GM12878 (cell line): ENCODE measurements around the gene THSD4. TPM values are rescaled to one million over a fixed set of nuclear protein-coding genes. Genes with fewer than 3 reads are reported as not detected.

Experiments used
- ATAC-seq: fragments of 200-7000 bp; cut with Tn5 transposase; 3 replicates; pipeline ENCODE4 v1.9.1; 2020; ENCODE audit warnings: mild to moderate bottlenecking, moderate library complexity
- BruUV-seq: library from RNA; stranded (reverse); fragments of 400-500 nt; replicated peaks from 2 replicates; lab custom pipeline; 2021; lab: Mats Ljungman, UMichigan
- CTCF ChIA-PET: fragments of 300-600 bp; sonication (Branson Sonifier 250); formaldehyde crosslinking; extraction: SDS; loops from one replicate; lab custom pipeline; 2021; ENCODE audit warnings: inconsistent platforms; lab: Yijun Ruan, JAX
- POLR2A ChIA-PET: fragments of 350-600 bp; formaldehyde crosslinking; extraction: SDS; loops from one replicate; lab custom pipeline; 2021; ENCODE audit warnings: inconsistent platforms; lab: Charles Lee
- RAD21 ChIA-PET: fragments of 300-600 bp; sonication (Branson Sonifier 250); formaldehyde crosslinking; loops from one replicate; lab custom pipeline; 2023; ENCODE audit warnings: antibody characterized with exemption; ENCODE audit not compliant: unreplicated experiment; lab: Charles Lee
- SMC1A ChIA-PET: fragments of 300-600 bp; sonication (Branson Sonifier 250); formaldehyde crosslinking; loops from one replicate; lab custom pipeline; 2023; ENCODE audit not compliant: unreplicated experiment, uncharacterized antibody; lab: Charles Lee
- DNase-seq: peaks from one replicate; pipeline ENCODE4 v3.0.0-alpha.2; 2011; ENCODE audit warnings: low read depth, low spot score
- FAIRE-seq: peaks from 3 replicates; lab custom pipeline; 2011; peaks lifted over from hg19 to GRCh38; lab: Jason Lieb, UNC
- H2AFZ ChIP-seq: 2 replicates; pipeline ENCODE4 v1.6.0; 2011; ENCODE audit warnings: low read depth, low read length, control low read depth; ENCODE audit not compliant: control insufficient read depth
- H3K27ac ChIP-seq: 2 replicates; pipeline ENCODE4 v1.5.1; 2011; ENCODE audit warnings: control low read depth; ENCODE audit not compliant: control insufficient read depth, insufficient read depth
- H3K27me3 ChIP-seq, 2 experiments: replicated peaks in 1 of 2; 2 replicates each; pipeline versions ENCODE4 v1.6.0 to v1.6.1; 2011; ENCODE audit warnings: low read length in 1 of 2; ENCODE audit not compliant: control insufficient read depth in 2 of 2, insufficient read depth in 2 of 2
- H3K36me3 ChIP-seq, 2 experiments: 2 replicates each; pipeline ENCODE4 v1.5.1; 2011; ENCODE audit warnings: low read length in 1 of 2; ENCODE audit not compliant: control insufficient read depth in 2 of 2, insufficient read depth in 2 of 2
- H3K4me1 ChIP-seq: 2 replicates; pipeline ENCODE4 v1.6.1; 2011; ENCODE audit warnings: mild to moderate bottlenecking, low read length, moderate library complexity, mixed read lengths; ENCODE audit not compliant: control insufficient read depth, insufficient read depth
- H3K4me2 ChIP-seq: 2 replicates; pipeline ENCODE4 v1.6.0; 2011; ENCODE audit warnings: control low read depth; ENCODE audit not compliant: control insufficient read depth, insufficient read depth
- H3K4me3 ChIP-seq: fragments of 200-600 bp; sonication (generic); 2 replicates; pipeline ENCODE4 v1.5.1; 2016
- H3K79me2 ChIP-seq: 2 replicates; pipeline ENCODE4 v1.6.0; 2011; ENCODE audit warnings: low read length; ENCODE audit not compliant: control insufficient read depth, insufficient read depth
- H3K9ac ChIP-seq: 2 replicates; pipeline ENCODE4 v1.8.0; 2011; ENCODE audit warnings: low read length, control low read depth, mixed read lengths; ENCODE audit not compliant: control insufficient read depth, insufficient read depth
- H3K9me3 ChIP-seq: replicated peaks from 3 replicates; pipeline ENCODE4 v1.5.1; 2011; ENCODE audit warnings: mild to moderate bottlenecking, low read length; ENCODE audit not compliant: control insufficient read depth, insufficient read depth
- H4K20me1 ChIP-seq: 2 replicates; pipeline ENCODE4 v1.6.0; 2011; ENCODE audit not compliant: control insufficient read depth, insufficient read depth
- BCLAF1 ChIP-seq: fragments of 450-650 bp; IDR thresholded peaks from 2 replicates; pipeline ENCODE4 v1.6.1; 2017; ENCODE audit warnings: antibody characterized with exemption, mild to moderate bottlenecking, moderate library complexity
- EP300 ChIP-seq, 2 experiments: fragments of 150-350 bp in 1 of 2; IDR thresholded peaks; 2 replicates each; pipeline ENCODE4 v1.6.1; 2011 to 2012; ENCODE audit warnings: low read depth in 2 of 2, low read length in 2 of 2, borderline replicate concordance in 1 of 2, improper control_type of control experiment in 1 of 2, inconsistent platforms in 1 of 2; ENCODE audit not compliant: control insufficient read depth in 1 of 2
- ESRRA ChIP-seq: IDR thresholded peaks from 2 replicates; pipeline ENCODE4 v1.6.1; 2012; ENCODE audit warnings: mild to moderate bottlenecking, low read length, improper control_type of control experiment
- EZH2 ChIP-seq: IDR thresholded peaks from 2 replicates; pipeline ENCODE4 v1.6.1; 2012; ENCODE audit warnings: low read depth, mild to moderate bottlenecking, control low read depth, inconsistent platforms, low read length, borderline replicate concordance; ENCODE audit not compliant: control insufficient read depth
- HCFC1 ChIP-seq: fragments of 150-350 bp; IDR thresholded peaks from 2 replicates; pipeline ENCODE4 v1.6.1; 2014; ENCODE audit warnings: low read length
- IKZF2 ChIP-seq, 2 experiments: fragments of 450-650 bp; IDR thresholded peaks; 2 replicates each; pipeline ENCODE4 v1.6.1; 2017; ENCODE audit warnings: mild to moderate bottlenecking in 2 of 2, moderate library complexity in 2 of 2
- NBN ChIP-seq: fragments of 450-650 bp; IDR thresholded peaks from 2 replicates; pipeline ENCODE4 v1.6.1; 2016
- PBX3 ChIP-seq: IDR thresholded peaks from 2 replicates; pipeline ENCODE4 v1.6.1; 2011; ENCODE audit warnings: mild to moderate bottlenecking, low read depth, low read length, moderate library complexity; ENCODE audit not compliant: insufficient replicate concordance
- PML ChIP-seq: IDR thresholded peaks from 2 replicates; pipeline ENCODE4 v1.6.1; 2012; ENCODE audit warnings: low read length, inconsistent platforms
- POU2F2 ChIP-seq: IDR thresholded peaks from 3 replicates; pipeline ENCODE4 v1.6.1; 2011; ENCODE audit warnings: low read depth, mild to moderate bottlenecking, low read length, borderline replicate concordance
- RAD51 ChIP-seq: fragments of 450-650 bp; IDR thresholded peaks from 2 replicates; pipeline ENCODE4 v1.6.1; 2016; ENCODE audit warnings: moderate library complexity, mild to moderate bottlenecking, inconsistent platforms
- STAT3 ChIP-seq: IDR thresholded peaks from 2 replicates; pipeline ENCODE4 v1.6.1; 2011; ENCODE audit warnings: low read depth, low read length, improper control_type of control experiment
- TAF1 ChIP-seq: IDR thresholded peaks from 2 replicates; pipeline ENCODE4 v1.6.1; 2011; ENCODE audit warnings: mild to moderate bottlenecking, low read depth, low read length, borderline replicate concordance
- ZZZ3 ChIP-seq: IDR thresholded peaks from 2 replicates; pipeline ENCODE4 v1.6.1; 2011; ENCODE audit warnings: low read depth; ENCODE audit not compliant: control insufficient read depth, insufficient read length
- WGBS: methylation state at CpG from one replicate; pipeline ENCODE4 v1.1.6; 2016; ENCODE audit warnings: low lambda C conversion rate; ENCODE audit not compliant: insufficient replicate concordance, insufficient coverage; ENCODE audit errors: missing lambda C conversion rate; 5-methylcytosine and 5-hydroxymethylcytosine counted together
- in situ Hi-C: fragments of 300-500 bp; cut with MboI; formaldehyde crosslinking; loops from 9 replicates; pipeline ENCODE4 v1.14.3; 2018; ENCODE audit warnings: mixed read lengths
- intact Hi-C: fragments of 100-400 bp; cut with micrococcal nuclease; formaldehyde crosslinking; loops from one replicate; pipeline ENCODE4 v1.14.2; 2022; ENCODE audit not compliant: unreplicated experiment
- polyA plus RNA-seq, 11 experiments: library from polyadenylated mRNA; depleted of rRNA in 4 of 11; unstranded in 6 of 11; stranded (reverse) in 5 of 11; fragments of >200 nt; fragmentation: Nextera tagmentation in 4 of 11; fragmentation: Illumina TruSeq in 1 of 11; extraction: Ambion mirVana in 4 of 11; extraction: Trizol in 1 of 11; gene quantifications; 1 replicate in 1 of 11; 2 replicates in 10 of 11; pipeline versions ENCODE4 v1.2.1 to v1.2.3, GENCODE V29; 2011 to 2016; ENCODE audit warnings: inconsistent platforms in 2 of 11, missing spikeins in 2 of 11, low read depth in 1 of 11
- total RNA-seq, 4 experiments: library from RNA; depleted of rRNA in 3 of 4; stranded (reverse); fragments of >200 nt in 3 of 4; fragmentation: Illumina TruSeq in 1 of 4; extraction: Trizol in 1 of 4; gene quantifications; 2 replicates each; pipeline versions ENCODE4 v1.2.1 to v1.2.3, GENCODE V29; 2013 to 2021

The THSD4 gene
- total and polyA plus RNA-seq, 10 of the 15 experiments (the other 5 are each of a cell fraction or from before 2014, with no cell fraction given): 0.04 to 0.13 (median 0.05) TPM; not detected in 7

GRCh38 chr15:71288348-71288955, 173.2 kb downstream of the THSD4 start:
- FAIRE-seq (no peak), DNase-seq (no peak), ATAC-seq (no peak)
- Histone ChIP-seq H2AFZ (no peak overlapping the region), H3K4me2 (no peak overlapping the region), H3K79me2 (no peaks in the 10 kb centered on the region), H3K27ac (no peak overlapping the region), H3K4me1 (no peaks in the 10 kb centered on the region), H3K4me3 (no peak overlapping the region), H3K36me3 (no peaks in the 10 kb centered on the region), H3K9me3 (no peaks in the 10 kb centered on the region), H4K20me1 (no peaks in the 10 kb centered on the region), H3K27me3 (no peaks in the 10 kb centered on the region; a peak in 1 of 4 replicates), H3K9ac (no peak overlapping the region)
- SMC1A ChIA-PET: interaction anchor here (0.6 kb wide), 1 partner anchor 1382 kb away, joined by 3 read pairs; no protein-coding TSS in a partner anchor
- in situ Hi-C loops (no loop called here), intact Hi-C loops (no loop called here)
- TF ChIP-seq POU2F2 (no peak), TAF1 (no peak)
- POLR2A ChIA-PET: no interaction called here
- RAD21 ChIA-PET: no interaction called here
- CTCF ChIA-PET: no interaction called here
- 26% methylated on average over 5 of the region's 5 CpGs for WGBS
- no TSS peak for BruUV-seq

GRCh38 chr15:71290002-71290401, 174.7 kb downstream of the THSD4 start:
- BruUV-seq: no TSS peak
- ATAC-seq (no peak), DNase-seq (no peak), FAIRE-seq (no peak)
- no peaks in the 10 kb centered on the region for H3K79me2 ChIP-seq
- CTCF ChIA-PET: no interaction called here
- no peak overlapping the region for H3K4me3 ChIP-seq
- H4K20me1 ChIP-seq: no peaks in the 10 kb centered on the region
- POLR2A ChIA-PET: no interaction called here
- SMC1A ChIA-PET: no interaction called here
- H3K9me3 ChIP-seq: no peaks in the 10 kb centered on the region
- H3K27ac ChIP-seq: no peak overlapping the region
- 31% methylated on average over 3 of the region's 3 CpGs for WGBS
- H3K4me1 ChIP-seq: no peaks in the 10 kb centered on the region
- TF ChIP-seq PBX3: no peak
- TF ChIP-seq BCLAF1: no peak
- TF ChIP-seq PML: no peak
- no peak for TF ChIP-seq EP300 (IDR thresholded peaks at IDR 0.05; ENCODE audit: borderline replicate concordance in 1 of 2, control insufficient read depth in 1 of 2, low read depth in 2 of 2, low read length in 2 of 2)
- no peak for TF ChIP-seq NBN
- no peak for TF ChIP-seq HCFC1
- TF ChIP-seq RAD51: no peak
- no peak for TF ChIP-seq IKZF2 (IDR thresholded peaks at IDR 0.05)
- TF ChIP-seq EZH2: no peak
- TF ChIP-seq ZZZ3: no peak
- no peak for TF ChIP-seq ESRRA
- TF ChIP-seq STAT3: no peak
- H3K27me3 ChIP-seq: no peaks in the 10 kb centered on the region; a peak in 1 of 4 replicates
- no peak overlapping the region for H3K4me2 ChIP-seq
- in situ Hi-C loops: no loop called here
- RAD21 ChIA-PET: no interaction called here
- H2AFZ ChIP-seq: no peak overlapping the region
- no peaks in the 10 kb centered on the region for H3K36me3 ChIP-seq
- intact Hi-C loops: no loop called here
- no peak overlapping the region for H3K9ac ChIP-seq
